H1 (cell line): ENCODE results near the gene CCER1. TPM values are rescaled to one million over a fixed set of nuclear protein-coding genes. Genes with fewer than 3 reads are reported as not detected.

Experiments
- CTCF ChIA-PET: fragments of 300-600 bp; sonication (Branson Sonifier 250); formaldehyde crosslinking; loops from one replicate; lab custom pipeline; 2021; ENCODE audit not compliant: partially characterized antibody; lab: Charles Lee
- POLR2A ChIA-PET: fragments of 300-600 bp; sonication (Branson Sonifier 250); formaldehyde crosslinking; loops from one replicate; lab custom pipeline; 2021; ENCODE audit warnings: inconsistent platforms; ENCODE audit not compliant: partially characterized antibody; lab: Charles Lee
- DNase-seq, 2 experiments: peaks; one replicate each; pipeline versions ENCODE4 v3.0.0 to v3.0.0-alpha.2; 2010 to 2022; ENCODE audit warnings: low spot score in 2 of 2, low read depth in 1 of 2, mixed read lengths in 1 of 2
- FAIRE-seq: peaks from 2 replicates; lab custom pipeline; 2011; peaks lifted over from hg19 to GRCh38; lab: Jason Lieb, UNC
- H2AFZ ChIP-seq: 2 replicates; pipeline ENCODE4 v1.8.1; 2012; ENCODE audit warnings: low read length, inconsistent platforms
- H2AK5ac ChIP-seq: 2 replicates; pipeline ENCODE4 v1.6.1; 2013; ENCODE audit warnings: low read depth, low read length
- H2BK120ac ChIP-seq: replicated peaks from 2 replicates; pipeline ENCODE3; 2013; ENCODE audit warnings: low read depth, low read length, inconsistent platforms
- H2BK12ac ChIP-seq: 2 replicates; pipeline ENCODE4 v1.6.1; 2013; ENCODE audit warnings: low read depth, low read length
- H2BK15ac ChIP-seq: 2 replicates; pipeline ENCODE4 v1.6.1; 2013; ENCODE audit warnings: low read length
- H2BK20ac ChIP-seq: 2 replicates; pipeline ENCODE4 v1.6.1; 2013; ENCODE audit warnings: low read length
- H2BK5ac ChIP-seq: 2 replicates; pipeline ENCODE4 v1.6.1; 2013; ENCODE audit warnings: low read depth, low read length
- H3K14ac ChIP-seq: 2 replicates; pipeline ENCODE4 v1.6.1; 2013; ENCODE audit warnings: inconsistent platforms; ENCODE audit not compliant: insufficient read length
- H3K18ac ChIP-seq: 2 replicates; pipeline ENCODE4 v1.6.1; 2013; ENCODE audit warnings: low read length; ENCODE audit errors: extremely low read depth
- H3K23ac ChIP-seq: 2 replicates; pipeline ENCODE4 v1.6.1; 2013; ENCODE audit warnings: inconsistent platforms; ENCODE audit not compliant: insufficient read length
- H3K23me2 ChIP-seq: 2 replicates; pipeline ENCODE4 v1.6.1; 2013; ENCODE audit warnings: low read depth, low read length
- H3K27ac ChIP-seq: 2 replicates; pipeline ENCODE4 v1.6.1; 2011; ENCODE audit warnings: low read depth, low read length, inconsistent platforms
- H3K27me3 ChIP-seq, 4 experiments: replicated peaks in 1 of 4; 1 replicate in 1 of 4; 2 replicates in 3 of 4; pipeline versions ENCODE4 v1.6.1 to v1.8.1; 2011 to 2013; ENCODE audit warnings: low read length in 3 of 4, mild to moderate bottlenecking in 3 of 4, inconsistent platforms in 2 of 4, mixed read lengths in 2 of 4, moderate library complexity in 1 of 4; ENCODE audit not compliant: control insufficient read depth in 3 of 4, insufficient read depth in 3 of 4; ENCODE audit errors: extremely low read depth in 1 of 4
- H3K36me3 ChIP-seq, 4 experiments: 2 replicates each; pipeline versions ENCODE4 v1.6.1 to v1.8.1; 2011 to 2013; ENCODE audit warnings: mild to moderate bottlenecking in 4 of 4, low read length in 3 of 4, moderate library complexity in 2 of 4, control low read depth in 1 of 4, inconsistent platforms in 1 of 4; ENCODE audit not compliant: insufficient read depth in 4 of 4, control insufficient read depth in 2 of 4
- H3K4ac ChIP-seq: replicated peaks from 2 replicates; pipeline ENCODE3; 2013; ENCODE audit warnings: low read length, low read depth, mixed read lengths, inconsistent platforms; ENCODE audit not compliant: insufficient read length
- H3K4me1 ChIP-seq, 4 experiments: replicated peaks in 1 of 4; 1 replicate in 1 of 4; 2 replicates in 3 of 4; pipeline versions ENCODE4 v1.6.1 to v1.8.1; 2011 to 2013; ENCODE audit warnings: low read length in 3 of 4, inconsistent platforms in 2 of 4, mixed read lengths in 1 of 4; ENCODE audit not compliant: insufficient read depth in 4 of 4, control insufficient read depth in 3 of 4
- H3K4me2 ChIP-seq, 2 experiments: 2 replicates each; pipeline versions ENCODE4 v1.6.1 to v1.8.1; 2011 to 2013; ENCODE audit warnings: low read depth in 2 of 2, low read length in 2 of 2, control low read depth in 1 of 2, inconsistent platforms in 1 of 2, mild to moderate bottlenecking in 1 of 2; ENCODE audit not compliant: insufficient read depth in 1 of 2
- H3K4me3 ChIP-seq, 4 experiments: fragments of 200-600, 300-600 bp in 1 of 4; sonication (generic), shearing (Covaris generic), sonication (Bioruptor Twin) in 1 of 4; 2 replicates each; pipeline versions ENCODE4 v1.5.1 to v1.8.1; 2011 to 2016; ENCODE audit warnings: low read length in 4 of 4, low read depth in 3 of 4, control low read depth in 2 of 4, inconsistent platforms in 2 of 4, mild to moderate bottlenecking in 2 of 4, mixed read lengths in 1 of 4, moderate library complexity in 1 of 4; ENCODE audit not compliant: insufficient read depth in 2 of 4; ENCODE audit errors: extremely low read depth in 1 of 4
- H3K56ac ChIP-seq: replicated peaks from 2 replicates; pipeline ENCODE3; 2013; ENCODE audit warnings: low read depth, mild to moderate bottlenecking, mixed read lengths, low read length, inconsistent platforms; ENCODE audit not compliant: insufficient read length
- H3K79me1 ChIP-seq: 2 replicates; pipeline ENCODE4 v1.6.1; 2013; ENCODE audit warnings: low read depth, low read length, control low read depth
- H3K79me2 ChIP-seq, 2 experiments: 2 replicates each; pipeline versions ENCODE4 v1.6.1 to v1.8.1; 2012 to 2013; ENCODE audit warnings: low read length in 2 of 2, mild to moderate bottlenecking in 2 of 2, inconsistent platforms in 1 of 2; ENCODE audit not compliant: insufficient read depth in 2 of 2, control insufficient read depth in 1 of 2
- H3K9ac ChIP-seq, 4 experiments: replicated peaks in 1 of 4; 1 replicate in 1 of 4; 2 replicates in 3 of 4; pipeline versions ENCODE4 v1.6.1 to v1.8.1; 2011 to 2013; ENCODE audit warnings: low read depth in 3 of 4, low read length in 3 of 4, control low read depth in 2 of 4, mild to moderate bottlenecking in 2 of 4, moderate library complexity in 2 of 4, inconsistent platforms in 1 of 4; ENCODE audit errors: extremely low read depth in 1 of 4
- H3K9me3 ChIP-seq, 2 experiments: 2 replicates each; pipeline versions ENCODE4 v1.6.1 to v1.8.1; 2012 to 2013; ENCODE audit warnings: mild to moderate bottlenecking in 2 of 2, moderate library complexity in 2 of 2, control low read depth in 1 of 2, inconsistent platforms in 1 of 2, low read depth in 1 of 2, low read length in 1 of 2, mixed read lengths in 1 of 2; ENCODE audit not compliant: insufficient read depth in 2 of 2
- H4K20me1 ChIP-seq, 2 experiments: replicated peaks in 1 of 2; 2 replicates each; pipeline versions ENCODE3 to v1.8.1; 2011 to 2013; ENCODE audit warnings: inconsistent platforms in 2 of 2, low read length in 2 of 2, mild to moderate bottlenecking in 1 of 2; ENCODE audit not compliant: insufficient read depth in 2 of 2, control insufficient read depth in 1 of 2
- H4K5ac ChIP-seq: 2 replicates; pipeline ENCODE4 v1.6.1; 2013; ENCODE audit warnings: low read length, low read depth, mixed read lengths, inconsistent platforms; ENCODE audit not compliant: insufficient read length
- H4K8ac ChIP-seq: 2 replicates; pipeline ENCODE4 v1.8.0; 2013; ENCODE audit warnings: mild to moderate bottlenecking, moderate library complexity, low read length, inconsistent platforms; ENCODE audit not compliant: insufficient read depth; ENCODE audit errors: extremely low read depth
- H4K91ac ChIP-seq: replicated peaks from 2 replicates; pipeline ENCODE3; 2013; ENCODE audit warnings: low read length, mixed read lengths, inconsistent platforms; ENCODE audit not compliant: insufficient read length
- BACH1 ChIP-seq: IDR thresholded peaks from 2 replicates; pipeline ENCODE4 v1.6.1; 2012; ENCODE audit warnings: low read length, improper control_type of control experiment
- BRCA1 ChIP-seq: IDR thresholded peaks from 2 replicates; pipeline ENCODE4 v1.6.1; 2012; ENCODE audit warnings: low read depth, low read length, improper control_type of control experiment
- CREB1 ChIP-seq: IDR thresholded peaks from 2 replicates; pipeline ENCODE4 v1.6.1; 2012; ENCODE audit warnings: inconsistent platforms
- HDAC2 ChIP-seq, 2 experiments: fragments of 300-600 bp in 1 of 2; sonication (generic) in 1 of 2; IDR thresholded peaks; 2 replicates each; pipeline ENCODE4 v1.6.1; 2011 to 2012; ENCODE audit warnings: low read depth in 2 of 2, low read length in 2 of 2, mild to moderate bottlenecking in 2 of 2, moderate library complexity in 2 of 2, borderline replicate concordance in 1 of 2, inconsistent platforms in 1 of 2
- MAFK ChIP-seq: IDR thresholded peaks from 2 replicates; pipeline ENCODE4 v1.6.1; 2012; ENCODE audit warnings: low read depth, mild to moderate bottlenecking, improper control_type of control experiment, low read length
- SAP30 ChIP-seq: fragments of 300-600 bp; sonication (generic); IDR thresholded peaks from 2 replicates; pipeline ENCODE4 v1.7.1; 2012; ENCODE audit warnings: low read length, moderate library complexity, mild to moderate bottlenecking, inconsistent platforms; ENCODE audit not compliant: insufficient read depth, insufficient replicate concordance
- SIX5 ChIP-seq: IDR thresholded peaks from 2 replicates; pipeline ENCODE4 v1.6.1; 2011; ENCODE audit warnings: mild to moderate bottlenecking, low read depth, low read length
- SP1 ChIP-seq: IDR thresholded peaks from 2 replicates; pipeline ENCODE4 v1.6.1; 2011; ENCODE audit warnings: low read depth, low read length
- WGBS, 2 experiments: shearing (Covaris generic) in 1 of 2; methylation state at CpG; one replicate each; pipeline versions ENCODE4 v1.1.6 to v1.1.7; 2013 to 2015; ENCODE audit warnings: low lambda C conversion rate in 2 of 2, mixed read lengths in 2 of 2, inconsistent platforms in 1 of 2, low coverage in 1 of 2, missing lambda C conversion rate in 1 of 2; ENCODE audit not compliant: insufficient replicate concordance in 2 of 2, insufficient coverage in 1 of 2, insufficient read length in 1 of 2; ENCODE audit errors: extremely low coverage in 1 of 2, missing lambda C conversion rate in 1 of 2; 5-methylcytosine and 5-hydroxymethylcytosine counted together
- polyA plus RNA-seq, 7 experiments: library from polyadenylated mRNA; depleted of rRNA in 3 of 7; stranded (reverse) in 5 of 7; unstranded in 2 of 7; fragments of >200 nt in 5 of 7; fragments of 200-250 nt in 2 of 7; gene quantifications; 1 replicate in 5 of 7; 2 replicates in 1 of 7; 4 replicates in 1 of 7; pipeline versions ENCODE4 v1.2.1 to v1.2.3, GENCODE V29; 2011 to 2013; ENCODE audit warnings: missing spikeins in 2 of 7, mixed read lengths in 2 of 7
- total RNA-seq: library from RNA; stranded (reverse); fragmentation: NEBNext Ultra II Directional; extraction: Animal tissue kit (Norgen Biotek cat#: 25700); gene quantifications from 2 replicates; pipeline ENCODE4 v1.2.1, GENCODE V29; 2021

The CCER1 gene
- total and polyA plus RNA-seq, 2 of the 8 experiments (the other 6 are each of a cell fraction or from before 2014, with no cell fraction given), result not detected

DNA sequence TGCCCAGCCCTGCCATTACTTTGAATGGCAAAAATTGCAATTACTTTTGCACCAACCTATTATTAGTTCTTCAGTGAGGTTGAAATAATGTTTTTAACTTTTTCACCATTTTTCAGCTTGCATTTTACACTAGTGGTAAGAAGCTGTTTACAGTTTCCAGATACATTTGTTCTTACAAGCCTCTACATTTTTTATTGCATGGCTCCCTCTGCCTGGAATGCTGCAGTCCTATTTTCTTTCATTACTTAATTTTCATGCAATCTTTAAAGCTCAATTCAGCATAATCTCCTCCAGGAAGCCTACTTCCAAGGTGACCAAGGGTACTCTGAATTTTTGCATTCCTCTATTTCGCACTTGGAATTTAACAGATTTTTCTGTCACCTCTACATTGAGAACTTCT lies 33.4 kb downstream of the CCER1 start:
- no peak overlapping the region for H3K23ac ChIP-seq
- no peak overlapping the region for H3K56ac ChIP-seq
- no peak overlapping the region for H2BK5ac ChIP-seq
- no peak overlapping the region for H2AK5ac ChIP-seq
- no peaks in the 10 kb centered on the region for H3K36me3 ChIP-seq
- no peak overlapping the region for H2BK20ac ChIP-seq
- no peak overlapping the region for H2BK12ac ChIP-seq
- DNase-seq, result no peak
- no peak overlapping the region for H4K8ac ChIP-seq
- no peaks in the 10 kb centered on the region for H3K79me2 ChIP-seq
- no peak overlapping the region for H2BK15ac ChIP-seq
- no peak for TF ChIP-seq SP1
- TF ChIP-seq BACH1, result no peak
- no peak for TF ChIP-seq CREB1
- TF ChIP-seq SAP30, result no peak
- no peak for TF ChIP-seq SIX5
- no peak for TF ChIP-seq BRCA1
- no peak for TF ChIP-seq HDAC2 (IDR thresholded peaks at IDR 0.05; ENCODE audit: borderline replicate concordance in 1 of 2, low read depth in 2 of 2, low read length in 2 of 2)
- TF ChIP-seq MAFK, result no peak
- 95% methylated on average over 1 of the region's 1 CpG; no CpG with 5 or more reads in 1 of the 2 experiments for WGBS, 2 experiments
- H4K20me1 ChIP-seq, result no peaks in the 10 kb centered on the region
- no peak overlapping the region for H3K14ac ChIP-seq
- H2BK120ac ChIP-seq, result no peak overlapping the region
- H2AFZ ChIP-seq, result no peak overlapping the region
- no peak overlapping the region for H4K5ac ChIP-seq
- ChIA-PET POLR2A (no interaction called here), CTCF (interaction anchor here (0.9 to 1.7 kb wide), 3 partner anchors 12 to 67 kb away, joined by 3 to 8 read pairs (median 5); no protein-coding TSS in a partner anchor)
- no peak for FAIRE-seq
- H3K4ac ChIP-seq, result no peak overlapping the region
- H3K79me1 ChIP-seq, result no peaks in the 10 kb centered on the region
- peaks cover 0 to 3% (median 0%) of the 10 kb centered on the region in 4 experiments; a peak in 1 of 7 replicates for H3K4me1 ChIP-seq
- H3K18ac ChIP-seq, result no peak overlapping the region
- no peaks in the 10 kb centered on the region for H3K27me3 ChIP-seq
- no peak overlapping the region for H3K27ac ChIP-seq
- no peak overlapping the region for H3K4me3 ChIP-seq
- H3K9ac ChIP-seq, result no peak overlapping the region
- H4K91ac ChIP-seq, result no peak overlapping the region
- H3K9me3 ChIP-seq, result no peaks in the 10 kb centered on the region
- no peak overlapping the region for H3K4me2 ChIP-seq
- no peaks in the 10 kb centered on the region for H3K23me2 ChIP-seq
